ENCODE results near the gene SH3PXD2A.
"Not testable (repeated sequence)": the region's sequence is repeated elsewhere in the genome, so short reads cannot be mapped to it uniquely, and the experiment has no call there.

SH3PXD2A gene

GRCh38 chr10:103607051-103607450 is 248.3 kb downstream of the SH3PXD2A start:
- not testable (repeated sequence) for DNase-seq (ENCODE audit: low spot score)

- DNase-seq (ENCODE audit: low spot score) = not testable (repeated sequence)
Measured at GRCh38 chr10:103606097-103606438, 249.3 kb downstream of the SH3PXD2A start.

GRCh38 chr10:103605359-103606096 is 249.8 kb downstream of the SH3PXD2A start:
- peak; percentile 30 for DNase-seq (ENCODE audit: low spot score)

- no peak for DNase-seq (ENCODE audit: low spot score)
Measured at GRCh38 chr10:103603382-103603781, 252.0 kb downstream of the SH3PXD2A start.

- DNase-seq (ENCODE audit: low spot score) = no peak
Measured at GRCh38 chr10:103602852-103603155, 252.6 kb downstream of the SH3PXD2A start.

- DNase-seq (ENCODE audit: low spot score) = no peak
Measured at GRCh38 chr10:103602028-103602851, 253.1 kb downstream of the SH3PXD2A start.

- no peak for DNase-seq (ENCODE audit: low spot score)
Measured at GRCh38 chr10:103600956-103601569, 254.3 kb downstream of the SH3PXD2A start.

- no peak for DNase-seq (ENCODE audit: low spot score)
Measured at GRCh38 chr10:103600325-103600724, 255.1 kb downstream of the SH3PXD2A start.

- DNase-seq (ENCODE audit: low spot score) = no peak
Measured at GRCh38 chr10:103599907-103600306, 255.5 kb downstream of the SH3PXD2A start.

- no peak for DNase-seq (ENCODE audit: low spot score)
Measured at GRCh38 chr10:103599211-103599610, 256.2 kb downstream of the SH3PXD2A start.

GRCh38 chr10:103598654-103599115 is 256.7 kb downstream of the SH3PXD2A start:
- peak; percentile 62 for DNase-seq (ENCODE audit: low spot score)

- no peak for DNase-seq (ENCODE audit: low spot score)
Measured at GRCh38 chr10:103597003-103597402, 258.4 kb downstream of the SH3PXD2A start.

GRCh38 chr10:103595933-103596726 is 259.2 kb downstream of the SH3PXD2A start:
- DNase-seq (ENCODE audit: low spot score) = no peak

- no peak for DNase-seq (ENCODE audit: low spot score)
Measured at GRCh38 chr10:103593022-103593570, 262.3 kb downstream of the SH3PXD2A start.

GRCh38 chr10:103592186-103593021 is 263.0 kb downstream of the SH3PXD2A start:
- peak; percentile 70 for DNase-seq (ENCODE audit: low spot score)

GRCh38 chr10:103590744-103591291 is 264.6 kb downstream of the SH3PXD2A start:
- DNase-seq (ENCODE audit: low spot score) = no peak

GRCh38 chr10:103590060-103590459 is 265.3 kb downstream of the SH3PXD2A start:
- DNase-seq (ENCODE audit: low spot score) = no peak

GRCh38 chr10:103589074-103589630 is 266.2 kb downstream of the SH3PXD2A start:
- DNase-seq (ENCODE audit: low spot score) = no peak

- no peak for DNase-seq (ENCODE audit: low spot score)
Measured at GRCh38 chr10:103587073-103587472, 268.3 kb downstream of the SH3PXD2A start.

- DNase-seq (ENCODE audit: low spot score) = no peak
Measured at GRCh38 chr10:103585011-103585405, 270.4 kb downstream of the SH3PXD2A start.
